ACC112 (cell line): Measurements from ENCODE around the gene ENTREP1.

ENCODE experiments used
- H2AFZ ChIP-seq: fragments of 200-600 bp; sonication (generic); one replicate; pipeline ENCODE4 v1.6.0; 2017; ENCODE audit warnings: antibody characterized with exemption, low read length; ENCODE audit not compliant: unreplicated experiment
- H3K27ac ChIP-seq: fragments of 200-600 bp; sonication (generic); 2 replicates; pipeline ENCODE4 v1.5.1; 2014; ENCODE audit warnings: low read depth, mild to moderate bottlenecking, antibody characterized with exemption, low read length, moderate library complexity
- H3K27me3 ChIP-seq: fragments of 200-600 bp; sonication (generic); 2 replicates; pipeline ENCODE4 v1.6.1; 2014; ENCODE audit warnings: mild to moderate bottlenecking, antibody characterized with exemption, low read length, moderate library complexity, mixed read lengths; ENCODE audit not compliant: insufficient read depth
- H3K36me3 ChIP-seq: fragments of 200-600 bp; sonication (generic); 2 replicates; pipeline ENCODE4 v1.6.1; 2016; ENCODE audit warnings: mild to moderate bottlenecking, antibody characterized with exemption, low read length, moderate library complexity, mixed read lengths; ENCODE audit not compliant: insufficient read depth
- H3K4me1 ChIP-seq: fragments of 200-600 bp; sonication (generic); one replicate; pipeline ENCODE4 v1.6.1; 2016; ENCODE audit warnings: low read length, mixed read lengths; ENCODE audit not compliant: insufficient read depth, unreplicated experiment, control insufficient read depth
- H3K4me3 ChIP-seq: fragments of 200-600 bp; sonication (generic); 2 replicates; pipeline ENCODE4 v1.5.1; 2014; ENCODE audit warnings: mild to moderate bottlenecking, low read depth, low read length
- H3K79me2 ChIP-seq: fragments of 200-600 bp; sonication (generic); one replicate; pipeline ENCODE4 v1.6.0; 2016; ENCODE audit warnings: low read length; ENCODE audit not compliant: control insufficient read depth, unreplicated experiment, insufficient read depth

The ENTREP1 gene

DNA sequence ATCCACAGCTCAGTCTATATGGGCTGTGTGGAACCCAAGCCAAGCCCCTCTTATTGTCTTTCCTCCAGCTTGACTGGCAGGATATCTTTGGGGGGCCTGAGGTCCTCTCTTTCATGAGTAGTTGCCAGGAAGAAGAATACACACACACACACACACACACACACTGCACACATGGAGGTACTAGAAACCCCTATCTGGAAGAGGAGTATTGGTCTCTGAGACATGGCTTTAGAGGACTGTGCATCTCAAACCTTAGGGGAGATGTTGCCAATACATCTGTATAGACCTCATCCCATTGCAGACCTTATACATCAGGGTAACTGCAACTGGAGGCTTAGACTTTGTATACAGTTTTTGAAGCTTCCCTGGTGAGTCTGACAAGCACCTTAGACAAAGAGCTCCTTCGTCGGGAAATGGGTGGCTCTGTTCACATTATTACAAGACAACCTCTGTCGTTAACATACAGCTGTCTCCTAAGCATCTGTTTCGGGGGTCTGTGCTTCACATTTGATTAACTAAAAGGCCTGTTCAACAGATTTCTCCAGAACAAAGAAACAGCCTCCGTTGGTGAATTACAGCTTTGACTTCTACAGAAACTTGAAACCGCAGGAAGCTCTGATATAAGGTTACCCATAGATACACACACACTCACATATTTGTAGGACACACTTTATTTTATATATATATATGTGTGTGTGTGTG is 5.5 kb upstream of the ENTREP1 start:
- H3K36me3 ChIP-seq, result no peaks in the 10 kb centered on the region
- H3K27ac ChIP-seq, result no peak overlapping the region
- no peaks in the 10 kb centered on the region for H3K4me1 ChIP-seq
- H3K79me2 ChIP-seq, result no peaks in the 10 kb centered on the region
- peaks cover 50% of the 10 kb centered on the region for H3K27me3 ChIP-seq
- H3K4me3 ChIP-seq, result no peak overlapping the region
- H2AFZ ChIP-seq, result no peak overlapping the region

DNA sequence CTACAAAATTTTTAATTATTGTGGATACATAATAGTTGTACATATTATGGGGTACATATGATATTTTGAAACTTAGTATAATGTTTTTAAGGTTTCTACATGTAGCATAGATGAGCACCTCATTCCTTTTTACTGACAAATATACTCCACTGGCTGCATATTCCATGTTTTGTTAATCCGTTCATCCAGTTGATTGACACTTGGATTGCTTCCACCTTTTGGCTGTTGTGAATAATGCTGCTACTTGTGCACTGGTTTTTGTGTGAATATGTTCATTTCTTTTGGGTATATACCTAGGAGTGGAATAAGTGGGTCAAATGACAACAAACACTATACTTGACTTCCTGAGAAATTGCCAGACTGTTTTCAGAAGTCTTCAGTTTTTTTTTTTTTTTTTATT is 2.8 kb upstream of the ENTREP1 start:
- H3K27ac ChIP-seq, result no peak overlapping the region
- H3K4me1 ChIP-seq, result no peaks in the 10 kb centered on the region
- H3K27me3 ChIP-seq, result peaks cover 74% of the 10 kb centered on the region
- no peak overlapping the region for H3K4me3 ChIP-seq
- no peaks in the 10 kb centered on the region for H3K36me3 ChIP-seq
- H3K79me2 ChIP-seq, result no peaks in the 10 kb centered on the region
- H2AFZ ChIP-seq, result no peak overlapping the region

- Histone ChIP-seq H3K27ac (no peak overlapping the region), H2AFZ (no peak overlapping the region), H3K27me3 (peaks cover 82% of the 10 kb centered on the region)
These were observed 1.2 kb upstream of the ENTREP1 start for GRCh38 chr9:69323861-69324260.

DNA sequence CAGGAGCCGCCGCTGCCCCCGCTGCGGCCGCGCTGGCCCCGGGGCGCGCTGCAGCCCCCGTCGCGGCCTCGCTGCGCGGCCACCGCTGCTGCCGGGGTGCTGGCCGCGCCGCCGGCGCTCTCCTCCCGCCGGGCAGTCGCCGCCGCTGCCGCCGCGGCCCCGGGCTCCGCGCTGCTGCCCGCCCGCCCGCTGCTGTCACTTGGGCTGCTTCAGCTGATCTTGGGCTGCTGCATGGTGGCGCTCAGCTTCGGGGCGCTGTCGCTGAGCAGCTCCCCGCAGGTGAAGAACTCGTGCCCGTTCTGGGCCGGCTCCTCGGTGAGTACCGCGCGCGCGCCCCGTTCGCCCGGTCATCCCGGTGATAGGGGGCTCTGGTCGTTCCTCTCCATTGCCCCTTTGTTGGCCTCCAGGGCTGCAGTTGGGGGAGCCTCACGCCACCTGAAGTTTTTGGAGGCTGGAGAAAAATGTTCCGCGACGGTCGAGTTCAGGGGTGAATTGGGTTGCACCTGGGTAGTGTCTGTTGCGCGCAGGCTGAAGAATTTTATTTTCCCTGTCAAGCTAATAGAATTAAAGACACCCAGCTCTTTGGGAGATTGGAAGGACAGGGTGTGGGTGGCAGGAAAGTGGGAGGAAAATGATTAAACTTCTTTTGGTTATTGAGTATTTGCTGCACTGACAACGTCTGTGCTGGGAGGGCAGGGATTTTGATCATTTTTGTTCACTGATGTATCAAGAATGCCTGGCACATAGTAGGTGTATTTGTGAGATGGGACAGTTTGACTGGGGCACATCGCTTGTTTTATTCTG is 596 bp downstream of the ENTREP1 start:
- Histone ChIP-seq H3K27ac (no peak overlapping the region), H3K36me3 (no peaks in the 10 kb centered on the region), H2AFZ (no peak overlapping the region), H3K79me2 (no peaks in the 10 kb centered on the region), H3K4me1 (no peaks in the 10 kb centered on the region), H3K4me3 (peak overlapping the region; percentile 49), H3K27me3 (peaks cover 83% of the 10 kb centered on the region)

More at GRCh38 chr9:69323861-69324260, 1.2 kb upstream of the ENTREP1 start:
- Histone ChIP-seq H3K36me3 (no peaks in the 10 kb centered on the region), H3K79me2 (no peaks in the 10 kb centered on the region), H3K4me3 (no peak overlapping the region), H3K4me1 (no peaks in the 10 kb centered on the region)

- H3K27me3 ChIP-seq, result peaks cover 78% of the 10 kb centered on the region
- no peaks in the 10 kb centered on the region for H3K36me3 ChIP-seq
- H2AFZ ChIP-seq, result no peak overlapping the region
- H3K79me2 ChIP-seq, result no peaks in the 10 kb centered on the region
- no peaks in the 10 kb centered on the region for H3K4me1 ChIP-seq
- no peak overlapping the region for H3K27ac ChIP-seq
- no peak overlapping the region for H3K4me3 ChIP-seq
These were observed 1.2 kb downstream of the ENTREP1 start for GRCh38 chr9:69326261-69326660.

- Histone ChIP-seq H3K4me1 (no peaks in the 10 kb centered on the region), H3K79me2 (no peaks in the 10 kb centered on the region), H3K27ac (no peak overlapping the region), H3K27me3 (peaks cover 44% of the 10 kb centered on the region), H2AFZ (no peak overlapping the region), H3K36me3 (no peaks in the 10 kb centered on the region), H3K4me3 (no peak overlapping the region)
These were observed 5.6 kb downstream of the ENTREP1 start for GRCh38 chr9:69330580-69330979.

- no peak overlapping the region for H2AFZ ChIP-seq
- no peaks in the 10 kb centered on the region for H3K36me3 ChIP-seq
- H3K27ac ChIP-seq, result no peak overlapping the region
- no peak overlapping the region for H3K4me3 ChIP-seq
- no peaks in the 10 kb centered on the region for H3K4me1 ChIP-seq
- peaks cover 36% of the 10 kb centered on the region for H3K27me3 ChIP-seq
- no peaks in the 10 kb centered on the region for H3K79me2 ChIP-seq
These were observed 6.4 kb downstream of the ENTREP1 start for GRCh38 chr9:69331444-69331843.

DNA sequence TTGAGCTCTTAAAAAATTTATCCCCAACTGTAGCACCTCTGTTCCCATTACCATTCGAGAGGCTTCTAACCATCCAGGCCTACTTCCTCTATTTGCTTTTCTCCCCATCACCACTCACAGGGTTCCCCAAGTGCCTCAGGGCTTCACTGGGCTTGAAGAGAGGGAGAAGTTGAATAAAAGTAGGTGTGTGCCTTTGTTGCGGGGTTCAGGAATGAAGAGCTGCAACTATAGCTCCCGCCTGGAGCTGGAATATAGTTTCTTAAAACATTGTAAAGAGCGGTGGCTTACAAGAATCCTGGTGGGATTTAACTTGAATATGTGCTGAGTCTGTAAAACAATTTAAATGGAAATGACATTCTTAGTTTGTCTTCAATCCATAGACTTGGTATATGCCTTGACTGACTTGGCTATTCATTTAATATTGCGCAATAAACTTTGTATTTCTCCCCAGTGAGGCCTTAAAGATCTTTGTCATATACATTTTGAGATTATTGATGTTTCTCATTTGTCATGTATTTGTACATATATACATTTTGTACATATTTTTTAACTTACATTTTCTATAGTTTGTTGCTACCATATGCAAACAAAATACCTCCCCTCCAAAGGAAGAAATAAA is 7.2 kb downstream of the ENTREP1 start:
- H3K36me3 ChIP-seq, result no peaks in the 10 kb centered on the region
- H3K27ac ChIP-seq, result no peak overlapping the region
- no peak overlapping the region for H2AFZ ChIP-seq
- no peak overlapping the region for H3K4me3 ChIP-seq
- no peaks in the 10 kb centered on the region for H3K79me2 ChIP-seq
- no peaks in the 10 kb centered on the region for H3K4me1 ChIP-seq
- peaks cover 29% of the 10 kb centered on the region for H3K27me3 ChIP-seq

GRCh38 chr9:69333716-69334115 is 8.7 kb downstream of the ENTREP1 start:
- H3K36me3 ChIP-seq, result no peaks in the 10 kb centered on the region
- no peaks in the 10 kb centered on the region for H3K4me1 ChIP-seq
- no peak overlapping the region for H3K4me3 ChIP-seq
- H3K79me2 ChIP-seq, result no peaks in the 10 kb centered on the region
- H2AFZ ChIP-seq, result no peak overlapping the region
- no peak overlapping the region for H3K27ac ChIP-seq
- H3K27me3 ChIP-seq, result peaks cover 14% of the 10 kb centered on the region

DNA sequence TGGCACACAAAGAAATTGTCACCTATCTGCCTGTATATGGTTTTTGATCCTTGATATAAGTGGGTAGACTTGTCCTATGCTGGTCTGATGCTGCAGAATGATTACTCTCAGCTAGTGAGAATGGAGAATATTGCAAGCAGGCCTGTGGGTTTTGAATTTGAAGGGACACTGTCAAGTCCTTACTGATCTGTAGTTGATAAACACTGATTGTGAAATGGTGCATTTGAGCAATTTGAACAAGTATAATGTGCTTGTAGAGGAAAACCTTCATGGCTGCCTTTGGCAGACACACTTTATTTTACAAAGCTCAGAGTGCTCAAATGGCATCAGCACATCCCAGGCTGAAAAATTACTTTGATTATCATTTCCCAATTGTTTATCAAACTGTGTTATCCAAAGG is 9.3 kb downstream of the ENTREP1 start:
- no peaks in the 10 kb centered on the region for H3K36me3 ChIP-seq
- H3K79me2 ChIP-seq, result no peaks in the 10 kb centered on the region
- peaks cover 8% of the 10 kb centered on the region for H3K27me3 ChIP-seq
- H3K27ac ChIP-seq, result no peak overlapping the region
- no peak overlapping the region for H3K4me3 ChIP-seq
- no peak overlapping the region for H2AFZ ChIP-seq
- H3K4me1 ChIP-seq, result no peaks in the 10 kb centered on the region
